Ovary (tissue), 9 donors: ENCODE measurements around the gene LRRC23. TPM values are rescaled to one million over a fixed set of nuclear protein-coding genes. Genes with fewer than 3 reads are reported as not detected.

Experiments
- DNase-seq, 5 donors: peaks; one replicate each; pipeline ENCODE4 v3.0.0-alpha.2; 2019 to 2020
- H3K27ac ChIP-seq, 2 donors: fragments of 200-600 bp; one replicate each; pipeline versions ENCODE4 v1.5.1 to v1.8.0; 2019 to 2022
- H3K27me3 ChIP-seq: fragments of 200-600 bp; one replicate; pipeline ENCODE4 v1.8.0; 2022
- H3K36me3 ChIP-seq: fragments of 200-600 bp; sonication (generic); one replicate; pipeline ENCODE4 v1.5.1; 2019
- H3K4me1 ChIP-seq: one replicate; pipeline ENCODE4 v1.8.1; 2013; ENCODE audit warnings: mild to moderate bottlenecking, moderate library complexity; ENCODE audit not compliant: insufficient read depth
- H3K4me3 ChIP-seq: fragments of 200-600 bp; sonication (generic); one replicate; pipeline ENCODE4 v1.5.1; 2017
- H3K9me3 ChIP-seq, 2 donors: fragments of 200-600 bp in 1 of 2; sonication (generic) in 1 of 2; one replicate each; pipeline versions ENCODE4 v1.5.1 to v1.8.1; 2013 to 2019; ENCODE audit warnings: mild to moderate bottlenecking in 1 of 2, moderate library complexity in 1 of 2
- CTCF ChIP-seq, 3 donors: fragments of 450-650 bp in 2 of 3; fragments of 200-600 bp in 1 of 3; IDR thresholded peaks; one replicate each; pipeline versions ENCODE4 v1.5.1 to v1.8.0; 2016 to 2022; ENCODE audit warnings: antibody characterized with exemption in 3 of 3, mild to moderate bottlenecking in 1 of 3
- EP300 ChIP-seq: sonication (generic); formaldehyde crosslinking; IDR thresholded peaks from one replicate; pipeline ENCODE4 v1.6.1; 2017; ENCODE audit warnings: antibody characterized with exemption
- POLR2A ChIP-seq: fragments of 450-650 bp; IDR thresholded peaks from one replicate; pipeline ENCODE4 v1.6.1; 2017; ENCODE audit warnings: antibody characterized with exemption, mild to moderate bottlenecking, moderate library complexity
- WGBS, 3 donors: extraction: QIAGEN DNeasy Blood & Tissue Kit in 1 of 3; methylation state at CpG; one replicate each; pipeline versions ENCODE4 v1.1.5 to v1.1.7; 2013 to 2017; 5-methylcytosine and 5-hydroxymethylcytosine counted together
- intact Hi-C, 4 donors: fragments of 100-400 bp; cut with DNase I; formaldehyde crosslinking; loops; one replicate each; pipeline versions ENCODE4 v1.11.0 to v1.15.1; 2022 to 2023
- polyA plus RNA-seq, 2 donors: library from polyadenylated mRNA; stranded (reverse); fragments of 200-250 nt in 1 of 2; fragments of 350-450 nt in 1 of 2; fragmentation: Illumina TruSeq in 1 of 2; extraction: RNeasy Lipid Tissue Mini Kit (QIAGEN cat#74804) in 1 of 2; gene quantifications; one replicate each; pipeline ENCODE4 v1.2.3, GENCODE V29; 2013 to 2014
- total RNA-seq, 7 donors: library from RNA; depleted of rRNA in 2 of 7; stranded (reverse); fragments of >200 nt in 2 of 7; fragmentation: NEBNext Ultra II Directional in 3 of 7; extraction: Animal tissue kit (Norgen Biotek cat#: 25700) in 3 of 7; gene quantifications; one replicate each; pipeline versions ENCODE4 v1.1.0 to v1.2.4, GENCODE V29; 2016 to 2023
- donor health status: DM: no; HTN: no; CAD: no; lungs with moderate emphysema.
- donor health status: DM: no; HTN: no; CAD: no.
- donor health status: Bipolar disorder and iron deficiency.
- donor health status: DM: yes; HTN: yes; CAD: no.
- donor health status: DM: no; HTN: no; CAD: no.
- donor health status: DM: yes; HTN: yes; CAD: no.

Gene LRRC23
- total and polyA plus RNA-seq, 9 donors, result 11.2 to 67.6 (median 16.5) TPM

- H3K4me1 ChIP-seq, result peaks cover 20% of the 10 kb centered on the region
- H3K9me3 ChIP-seq, result no peaks in the 10 kb centered on the region
- H3K27me3 ChIP-seq, result no peaks in the 10 kb centered on the region
- intact Hi-C loops, result loop anchor here in 2 of 4 donors (2.0 to 5.0 kb wide), 2 partner anchors 39 to 53 kb away; partner anchors contain the start of gene SPSB2 (in 1 of the 2)
- peak; percentile 84 to 86 (median 85) for DNase-seq
- H3K36me3 ChIP-seq, result no peaks in the 10 kb centered on the region
- H3K4me3 ChIP-seq, result peak overlapping the region; percentile 74
- 0 to 4% (median 0%) methylated on average over 8 of the region's 8 CpGs for WGBS, 3 donors
- H3K27ac ChIP-seq, result peak overlapping the region; percentile 95 to 99
- peak in 1 of 3 donors; percentile 38 for TF ChIP-seq CTCF (IDR thresholded peaks at IDR 0.05)
- TF ChIP-seq POLR2A, result peak; percentile 38
- peak; percentile 5 for TF ChIP-seq EP300
These were observed 21.1 kb downstream of the LRRC23 start for GRCh38 chr12:6925540-6926279.

- WGBS, 3 donors, result 0 to 1% (median 1%) methylated on average over 42 to 66 of the region's 66 CpGs
- DNase-seq, result peak; percentile 93 to 96 (median 96)
- intact Hi-C loops, result loop anchor here in 1 of 4 donors (5.0 kb wide), 1 partner anchor 55 kb away; the partner anchor contains the start of gene SPSB2
These were observed 22.9 kb downstream of the LRRC23 start, which contains the start of gene ATN1 for GRCh38 chr12:6927379-6928021. TSS of gene ATN1 (plus strand) at chr12:6927959. CDS start at chr12:6934002, 6,043 bp downstream.

GRCh38 chr12:6928022-6928702, 23.5 kb downstream of the LRRC23 start:
- Histone ChIP-seq H3K36me3 (no peaks in the 10 kb centered on the region), H3K27ac (peak overlapping the region; percentile 95 to 99), H3K4me1 (peaks cover 23% of the 10 kb centered on the region), H3K4me3 (peak overlapping the region; percentile 74), H3K9me3 (no peaks in the 10 kb centered on the region), H3K27me3 (no peaks in the 10 kb centered on the region)
- 0 to 1% (median 1%) methylated on average over 15 to 72 of the region's 79 CpGs for WGBS, 3 donors
- intact Hi-C loops, result loop anchor here in 1 of 4 donors (5.0 kb wide), 1 partner anchor 56 kb away; the partner anchor contains the start of gene SPSB2
- DNase-seq, result peak; percentile 54 to 73 (median 69)
- TF ChIP-seq EP300 (no peak), POLR2A (no peak), CTCF (IDR thresholded peaks at IDR 0.05) (no peak)

More at GRCh38 chr12:6927379-6928021, 22.9 kb downstream of the LRRC23 start, which contains the start of gene ATN1:
- Histone ChIP-seq H3K9me3 (no peaks in the 10 kb centered on the region), H3K4me1 (peaks cover 23% of the 10 kb centered on the region), H3K36me3 (no peaks in the 10 kb centered on the region), H3K27me3 (no peaks in the 10 kb centered on the region), H3K4me3 (peak within 1 kb of the TSS; percentile 74), H3K27ac (peak within 1 kb of the TSS; percentile 95 to 99)
- TF ChIP-seq POLR2A, result peak; percentile 77
- no peak for TF ChIP-seq CTCF (IDR thresholded peaks at IDR 0.05)
